Amygdala (tissue), 56 donors: ENCODE measurements around the gene GRM1.
A peak's percentile ranks its signal among the peaks of the same experiment; 100 is the strongest.

Experiments
- DNase-seq, 56 donors: peaks; one replicate each; lab custom pipeline; 2025; lab: John Stamatoyannopoulos, UW

The GRM1 gene

DNA sequence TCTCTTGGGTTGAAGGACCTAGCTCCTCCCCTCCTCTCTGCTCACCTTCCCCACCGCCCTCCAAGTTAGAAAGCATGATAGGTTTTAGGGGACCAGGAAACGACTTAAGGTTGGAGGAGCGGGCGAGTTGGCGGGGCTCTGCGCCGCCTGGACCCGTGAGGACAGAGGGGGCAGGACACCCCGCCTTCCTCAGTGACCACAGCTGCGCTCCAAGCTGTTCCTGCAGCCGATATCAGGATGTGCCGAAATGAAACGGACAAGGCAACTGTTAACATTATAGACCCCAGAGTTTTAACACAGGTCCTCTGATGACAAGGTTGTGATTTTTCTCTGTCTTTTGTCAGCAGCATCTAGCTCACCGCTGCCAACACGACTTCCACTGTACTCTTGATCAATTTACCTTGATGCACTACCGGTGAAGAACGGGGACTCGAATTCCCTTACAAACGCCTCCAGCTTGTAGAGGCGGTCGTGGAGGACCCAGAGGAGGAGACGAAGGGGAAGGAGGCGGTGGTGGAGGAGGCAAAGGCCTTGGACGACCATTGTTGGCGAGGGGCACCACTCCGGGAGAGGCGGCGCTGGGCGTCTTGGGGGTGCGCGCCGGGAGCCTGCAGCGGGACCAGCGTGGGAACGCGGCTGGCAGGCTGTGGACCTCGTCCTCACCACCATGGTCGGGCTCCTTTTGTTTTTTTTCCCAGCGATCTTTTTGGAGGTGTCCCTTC lies at the start of gene GRM1:
Gene GRM1, plus strand, starts transcription at position 212 of the 722 bp plus-strand sequence. Its CDS starts 456 bp downstream, at position 668.
- DNase-seq = no peak

DNA sequence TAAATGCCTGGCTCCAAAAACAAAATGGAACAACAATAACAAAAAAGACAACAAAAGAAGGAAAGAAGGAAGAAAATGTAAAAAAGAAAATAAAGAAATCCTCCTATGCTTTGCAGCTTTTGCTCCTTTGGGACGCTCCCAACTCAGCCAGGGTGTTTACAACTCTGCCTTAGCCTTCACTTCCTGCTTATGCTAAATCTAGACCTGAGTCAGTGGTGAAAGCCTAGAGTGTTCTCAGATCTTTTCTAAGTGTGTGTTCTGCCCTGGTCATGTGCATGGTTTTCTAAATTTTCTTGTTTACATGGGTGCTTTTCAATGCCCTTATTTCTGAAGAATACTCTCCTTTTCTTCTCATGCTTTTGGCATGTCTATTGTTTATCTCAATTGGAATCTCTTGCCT lies 19.5 kb upstream of the GRM1 start:
- DNase-seq = no peak

DNA sequence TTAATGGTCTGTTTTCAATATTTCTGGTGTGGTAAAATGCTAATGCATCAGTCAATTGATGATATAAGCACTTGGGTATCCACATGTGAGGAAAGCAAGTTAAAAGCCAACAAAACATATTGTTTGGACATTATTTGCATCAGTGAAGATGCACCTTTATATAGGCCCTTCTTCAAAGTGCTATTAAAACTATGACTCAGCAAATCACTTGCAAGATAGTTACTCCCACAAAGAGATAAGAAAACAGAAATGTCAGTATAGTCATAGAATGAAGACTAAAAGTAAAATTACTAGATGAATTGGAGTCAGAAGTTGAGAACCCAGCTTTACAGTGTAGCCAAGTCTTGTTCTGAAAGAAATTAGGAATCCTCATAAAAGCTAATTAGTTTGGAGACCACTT lies 14.6 kb upstream of the GRM1 start:
- DNase-seq = no peak

DNA sequence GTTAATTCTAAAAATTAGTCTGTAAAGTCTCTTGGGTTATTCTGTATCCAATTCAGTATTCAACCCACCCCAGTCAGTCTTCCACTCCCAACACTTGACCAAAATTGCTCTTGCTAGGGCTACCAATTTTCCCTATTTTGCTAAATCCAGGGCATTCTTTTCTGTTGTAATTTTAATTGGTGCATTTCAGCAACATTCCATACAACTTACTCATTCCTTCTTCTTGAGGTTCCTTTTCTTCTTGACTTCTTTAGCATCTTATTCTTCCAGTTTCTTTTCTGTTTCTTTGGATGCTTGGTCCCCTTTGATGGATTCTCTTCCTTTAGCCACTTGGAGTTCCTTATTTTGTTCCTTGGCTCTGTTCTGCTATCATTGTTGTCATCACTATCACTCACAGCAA lies 11.2 kb upstream of the GRM1 start:
- DNase-seq = no peak

DNA sequence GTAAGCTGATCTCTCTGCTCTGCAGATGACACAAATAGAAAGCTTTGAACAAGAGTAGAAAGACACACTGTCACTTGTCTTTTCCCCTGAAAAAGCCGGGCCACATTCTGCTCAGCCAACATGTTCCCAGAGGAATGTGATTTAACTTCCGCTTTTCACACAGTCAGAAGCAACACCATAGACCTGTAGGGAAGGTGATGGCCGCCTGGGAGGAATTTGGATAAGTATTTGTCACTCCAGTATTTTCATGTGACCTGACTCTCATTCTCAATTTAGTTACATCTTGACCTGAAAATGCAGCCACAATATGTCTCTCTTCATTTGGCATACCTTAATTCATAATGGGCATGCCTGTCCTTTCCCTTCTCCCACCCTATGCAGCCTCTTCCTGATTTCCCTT lies 2.0 kb upstream of the GRM1 start:
- DNase-seq = no peak

DNA sequence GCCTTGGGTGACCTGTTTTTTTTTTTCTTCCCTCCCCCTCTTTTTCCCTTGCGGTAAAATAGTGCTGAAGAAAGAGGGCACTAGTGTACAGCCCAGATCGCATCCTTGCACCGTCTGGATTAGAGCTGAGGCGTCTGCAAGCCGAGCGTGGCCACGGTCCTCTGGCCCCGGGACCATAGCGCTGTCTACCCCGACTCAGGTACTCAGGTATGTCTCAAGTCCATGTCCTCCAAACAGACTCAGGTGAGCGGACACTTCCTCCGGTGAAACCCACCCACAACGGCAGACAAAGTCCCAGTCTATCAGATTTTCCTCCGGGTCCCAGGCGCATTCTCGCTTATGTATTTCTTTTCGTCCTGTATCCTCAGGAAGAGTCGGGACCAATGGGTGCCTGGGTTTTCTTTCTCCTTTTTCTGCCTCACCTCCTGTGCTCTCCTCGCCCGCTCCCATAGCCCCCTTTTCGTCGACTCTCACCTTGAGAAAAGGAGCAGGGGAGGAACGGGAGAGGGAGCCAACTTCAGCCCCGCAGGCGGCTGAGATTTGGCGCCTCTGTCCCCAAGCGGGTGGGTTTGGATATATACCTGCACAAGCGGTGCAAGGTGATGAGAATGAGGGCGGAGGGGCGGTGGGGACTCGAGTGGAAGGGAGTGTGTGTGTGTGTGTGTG lies 1.1 kb upstream of the GRM1 start:
- peak in 13 of 56 donors; percentile 6 to 41 (median 31) for DNase-seq

DNA sequence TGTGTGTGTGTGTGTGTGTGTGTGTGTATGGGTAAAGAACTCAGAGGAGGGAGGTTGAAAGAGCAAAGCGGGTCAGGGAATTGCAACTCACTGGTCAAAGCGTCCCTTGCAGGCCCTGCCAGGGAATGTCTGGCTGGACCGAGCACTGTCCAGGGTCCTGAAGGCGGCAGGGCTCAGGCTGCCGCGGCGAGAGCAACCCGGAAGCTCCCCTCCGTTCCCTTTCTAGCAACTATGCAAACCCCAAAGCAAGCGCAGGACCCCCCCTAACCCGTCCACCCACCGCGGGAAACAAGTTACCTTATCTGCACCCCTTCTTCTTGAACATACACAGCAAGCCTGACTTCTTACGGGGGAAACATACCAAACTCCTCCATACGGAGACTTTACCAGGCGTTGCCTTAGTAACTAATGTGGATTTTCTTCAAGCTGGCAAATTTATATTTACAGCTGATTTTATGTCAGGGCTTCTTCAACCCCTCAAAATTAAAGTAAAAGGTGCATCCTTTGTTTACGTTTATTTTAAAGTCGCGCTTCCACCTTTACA lies 538 bp upstream of the GRM1 start:
- peak in 13 of 56 donors; percentile 13 to 53 (median 31) for DNase-seq

DNA sequence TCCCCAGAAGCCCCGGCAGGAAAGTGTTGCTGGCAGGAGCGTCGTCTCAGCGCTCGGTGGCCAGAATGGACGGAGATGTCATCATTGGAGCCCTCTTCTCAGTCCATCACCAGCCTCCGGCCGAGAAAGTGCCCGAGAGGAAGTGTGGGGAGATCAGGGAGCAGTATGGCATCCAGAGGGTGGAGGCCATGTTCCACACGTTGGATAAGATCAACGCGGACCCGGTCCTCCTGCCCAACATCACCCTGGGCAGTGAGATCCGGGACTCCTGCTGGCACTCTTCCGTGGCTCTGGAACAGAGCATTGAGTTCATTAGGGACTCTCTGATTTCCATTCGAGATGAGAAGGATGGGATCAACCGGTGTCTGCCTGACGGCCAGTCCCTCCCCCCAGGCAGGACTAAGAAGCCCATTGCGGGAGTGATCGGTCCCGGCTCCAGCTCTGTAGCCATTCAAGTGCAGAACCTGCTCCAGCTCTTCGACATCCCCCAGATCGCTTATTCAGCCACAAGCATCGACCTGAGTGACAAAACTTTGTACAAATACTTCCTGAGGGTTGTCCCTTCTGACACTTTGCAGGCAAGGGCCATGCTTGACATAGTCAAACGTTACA lies 817 bp downstream of the GRM1 start:
- DNase-seq = peak in 1 of 56 donors; percentile 13

DNA sequence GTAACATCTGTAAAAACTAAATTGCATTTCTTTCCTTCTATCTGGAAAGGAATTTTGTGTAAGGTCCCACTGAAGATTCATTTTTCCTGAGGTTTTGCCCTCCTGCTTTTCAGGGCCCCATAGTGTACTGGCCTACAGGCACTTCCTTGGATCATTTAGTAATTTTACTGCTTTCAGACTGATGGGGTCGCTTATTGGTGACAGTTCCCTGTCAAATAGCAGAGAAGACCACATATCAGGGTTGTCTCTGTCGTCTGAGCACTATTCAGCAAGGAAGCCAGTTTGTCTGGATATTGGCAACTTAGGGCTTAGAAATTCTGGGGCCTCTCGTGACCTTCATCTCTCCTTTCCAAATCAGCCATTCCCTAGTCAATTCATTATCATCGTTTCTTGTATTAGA lies 3.5 kb downstream of the GRM1 start:
- no peak for DNase-seq

DNA sequence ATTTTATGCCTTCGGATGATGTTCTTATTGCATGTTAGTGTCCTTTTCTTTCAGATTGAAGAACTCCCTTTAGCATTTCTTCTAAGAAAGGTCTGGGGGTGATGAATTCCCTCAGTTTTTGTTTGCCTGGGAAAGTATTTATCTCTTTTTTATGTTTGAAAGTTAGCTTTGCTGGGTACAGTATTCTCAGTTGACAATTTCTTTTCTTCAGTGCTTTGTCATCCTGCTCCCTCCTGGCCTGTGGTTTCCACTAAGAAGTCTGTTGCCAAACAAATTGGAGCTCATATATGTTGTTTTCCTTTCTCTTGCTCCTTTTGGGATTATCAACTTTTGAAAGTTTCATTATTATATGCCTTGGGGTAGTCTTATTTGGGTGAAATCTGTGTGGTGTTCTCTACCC lies 11.5 kb downstream of the GRM1 start:
- no peak for DNase-seq

DNA sequence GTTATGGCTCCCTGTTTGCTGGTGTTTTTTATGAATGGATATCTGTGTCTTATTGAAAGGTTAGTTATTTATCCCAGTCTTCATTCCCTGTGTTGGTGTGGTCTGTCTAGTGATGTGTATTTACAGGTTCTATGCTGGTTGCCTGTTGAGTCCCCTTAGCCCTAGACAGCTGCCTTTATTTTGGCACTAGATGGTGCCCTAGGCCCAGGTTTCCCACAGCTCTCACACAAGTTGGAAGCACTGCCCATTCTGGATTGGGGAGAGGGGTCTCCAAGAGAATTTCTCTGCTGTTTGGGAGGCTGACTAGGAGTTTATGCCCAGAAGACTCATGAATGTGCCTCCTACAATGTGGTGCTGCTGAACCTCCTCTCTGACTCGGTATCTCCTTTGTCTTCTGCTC lies 12.4 kb downstream of the GRM1 start:
- DNase-seq = no peak

DNA sequence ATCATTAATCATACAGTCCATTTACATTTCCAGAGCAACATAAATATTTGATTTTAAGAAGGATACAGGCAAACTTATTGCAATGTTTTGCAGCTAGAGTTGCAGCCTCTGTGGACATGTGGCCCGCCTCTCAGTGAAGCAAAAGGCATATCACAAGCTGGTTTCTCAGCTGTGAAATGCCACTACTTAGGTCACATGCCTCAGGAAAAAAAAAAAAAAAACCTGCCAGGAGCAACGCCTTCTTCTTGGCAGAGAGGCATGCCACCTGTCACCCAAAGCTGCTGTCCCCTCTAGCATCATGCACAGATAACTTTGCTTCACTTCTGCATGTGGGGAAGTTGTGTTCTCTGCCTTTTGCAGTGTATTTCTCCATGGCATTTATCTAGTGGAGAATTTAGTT lies 18.5 kb downstream of the GRM1 start:
- DNase-seq = peak in 4 of 56 donors; percentile 19 to 47 (median 36)

DNA sequence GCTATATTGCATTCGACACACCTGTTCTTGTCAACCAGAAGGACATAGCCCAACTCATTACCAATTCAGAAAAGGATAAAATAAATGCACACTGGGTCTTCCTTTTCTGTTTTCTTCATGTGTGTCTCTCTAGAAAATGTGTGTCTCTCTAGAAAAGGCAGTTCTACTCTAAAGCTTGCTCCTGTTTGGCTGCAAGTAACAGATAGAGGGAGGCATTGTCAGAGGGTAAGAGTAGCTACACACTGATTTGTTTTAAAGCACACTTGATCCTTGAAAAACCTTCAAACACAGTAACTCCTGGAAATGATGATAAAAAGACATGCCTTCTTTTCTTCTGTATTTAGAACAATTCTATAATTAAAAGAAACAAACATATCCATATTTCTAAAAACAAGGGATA lies 21.3 kb downstream of the GRM1 start:
- DNase-seq = no peak

DNA sequence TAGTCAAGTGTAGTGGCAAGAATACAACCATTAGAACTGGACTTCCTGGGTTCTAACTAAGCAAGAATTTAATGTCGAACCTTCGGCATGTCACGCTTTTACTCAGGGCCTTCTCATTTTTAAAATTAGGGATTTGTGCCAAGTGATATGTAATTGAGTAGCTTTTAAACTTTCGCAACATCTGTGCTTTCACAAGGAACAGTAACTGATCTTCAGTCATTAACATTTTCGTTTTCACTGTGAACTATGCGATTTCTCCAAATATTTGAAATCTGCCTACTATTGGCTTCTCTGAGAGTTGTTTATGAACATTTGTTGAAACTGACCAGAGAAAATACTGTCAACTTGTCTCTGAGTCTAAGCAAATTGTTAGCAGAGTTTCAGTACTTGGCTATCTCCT lies 27.6 kb downstream of the GRM1 start:
- DNase-seq = no peak

DNA sequence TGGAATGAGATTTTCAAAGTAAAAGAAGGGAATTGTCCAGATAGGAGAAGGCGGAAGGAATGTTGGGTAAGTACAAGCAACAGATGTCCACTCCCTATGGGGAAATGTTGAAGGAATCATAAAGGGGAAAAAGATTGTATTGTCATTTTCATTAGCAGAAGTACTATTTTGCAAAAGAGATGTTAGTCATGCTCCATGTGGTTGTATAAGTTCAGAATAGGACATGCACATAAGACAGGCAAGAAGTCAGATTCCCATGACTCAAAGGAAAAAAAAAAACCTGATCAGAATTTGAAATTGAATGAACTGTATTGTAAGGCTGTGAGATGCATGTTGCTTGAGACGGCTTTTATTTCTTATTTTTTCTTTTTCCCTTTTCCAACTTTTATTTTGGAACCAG lies 36.8 kb downstream of the GRM1 start:
- no peak for DNase-seq

DNA sequence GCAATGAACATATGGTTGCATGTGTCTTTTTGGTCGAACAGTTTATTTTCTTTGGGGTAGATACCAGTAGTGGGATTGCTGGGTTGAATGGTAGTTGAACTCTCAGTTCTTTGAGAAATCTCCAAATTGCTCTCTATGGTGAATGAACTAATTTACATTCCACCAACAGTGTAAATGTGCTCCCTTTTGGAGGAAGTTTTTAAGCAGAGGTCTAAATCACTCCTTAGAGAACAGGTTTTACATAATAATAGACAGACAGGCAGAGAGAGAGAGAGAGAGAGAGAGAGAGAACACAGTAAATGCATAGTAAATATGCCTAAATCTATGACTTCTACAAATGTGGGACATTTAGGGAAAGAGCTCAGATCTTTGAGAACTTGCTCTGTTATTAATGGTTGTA lies 37.6 kb downstream of the GRM1 start:
- no peak for DNase-seq

DNA sequence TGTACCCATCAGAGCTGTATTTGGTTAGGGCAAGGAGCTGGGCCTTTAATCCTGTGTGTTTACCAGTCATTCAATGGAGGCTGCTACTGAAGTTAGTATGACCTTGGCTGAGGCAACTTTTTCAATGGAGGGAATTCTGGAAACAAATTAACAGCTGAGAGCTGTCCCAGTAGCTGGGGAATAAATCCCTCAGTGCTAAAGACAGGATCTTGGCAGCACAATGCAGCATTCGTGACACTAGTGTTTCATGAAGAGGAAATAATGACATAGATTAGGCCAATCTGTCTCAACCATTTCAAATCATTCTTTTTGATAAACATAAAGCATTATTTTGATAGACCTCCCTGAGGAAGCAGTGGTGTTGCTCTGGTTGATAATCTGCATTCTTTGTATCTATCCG lies 42.9 kb downstream of the GRM1 start:
- no peak for DNase-seq

DNA sequence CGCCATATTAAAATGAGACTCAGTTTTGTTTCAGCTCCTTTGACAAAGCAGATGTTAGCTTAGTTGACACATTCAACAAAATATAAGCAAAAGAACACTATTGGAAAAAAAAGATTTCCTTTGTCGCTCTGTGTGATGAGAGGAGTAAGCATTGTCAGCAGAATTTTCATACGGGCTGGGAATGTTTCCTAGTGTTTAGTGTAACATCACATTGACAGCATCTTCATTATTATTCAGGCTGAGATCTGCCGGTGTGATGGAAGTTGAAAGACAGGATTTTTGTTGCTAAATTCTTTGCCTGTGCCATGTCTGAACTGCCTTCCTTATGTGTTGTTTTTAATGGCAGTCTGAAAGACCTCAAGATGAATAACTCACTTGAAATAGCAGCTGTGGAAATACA lies 49.1 kb downstream of the GRM1 start:
- no peak for DNase-seq

DNA sequence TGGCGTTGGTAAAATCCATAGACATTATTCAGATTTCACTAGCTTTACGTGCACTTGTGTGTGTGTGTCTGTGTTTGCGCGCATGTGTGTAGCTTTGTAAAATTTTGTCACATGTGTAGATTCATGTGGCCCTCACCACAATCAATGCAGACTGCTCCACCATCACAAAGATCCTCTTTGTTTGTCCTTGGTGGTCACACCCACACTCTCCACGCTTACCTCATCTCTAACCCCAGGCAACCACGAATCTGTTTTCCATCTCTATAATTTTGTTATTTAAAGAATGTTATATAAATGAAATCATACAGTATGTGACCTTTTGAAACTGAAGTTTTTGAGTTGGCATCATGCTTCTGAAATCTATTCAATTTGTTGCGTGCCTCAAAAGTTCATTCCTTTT lies 58.5 kb downstream of the GRM1 start:
- DNase-seq = no peak

DNA sequence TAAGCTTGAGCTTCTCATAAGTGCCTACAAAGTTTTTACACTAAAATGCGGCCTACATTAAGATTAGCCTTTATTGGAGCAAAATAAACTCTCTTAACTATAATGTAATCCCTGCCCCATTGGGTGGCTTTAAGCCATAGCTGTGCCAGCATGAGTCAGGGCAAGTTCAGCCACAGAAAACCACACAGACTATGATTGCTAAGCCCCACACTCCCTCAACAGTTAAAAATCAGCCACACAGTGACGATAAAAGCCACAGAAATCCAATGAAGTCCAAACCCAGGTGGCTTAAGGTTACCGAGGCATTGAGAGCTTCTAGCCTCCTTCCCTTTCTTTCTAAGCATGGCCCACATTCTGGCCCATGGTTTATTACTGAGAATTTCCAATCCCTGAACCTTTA lies 61.6 kb downstream of the GRM1 start:
- DNase-seq = no peak

DNA sequence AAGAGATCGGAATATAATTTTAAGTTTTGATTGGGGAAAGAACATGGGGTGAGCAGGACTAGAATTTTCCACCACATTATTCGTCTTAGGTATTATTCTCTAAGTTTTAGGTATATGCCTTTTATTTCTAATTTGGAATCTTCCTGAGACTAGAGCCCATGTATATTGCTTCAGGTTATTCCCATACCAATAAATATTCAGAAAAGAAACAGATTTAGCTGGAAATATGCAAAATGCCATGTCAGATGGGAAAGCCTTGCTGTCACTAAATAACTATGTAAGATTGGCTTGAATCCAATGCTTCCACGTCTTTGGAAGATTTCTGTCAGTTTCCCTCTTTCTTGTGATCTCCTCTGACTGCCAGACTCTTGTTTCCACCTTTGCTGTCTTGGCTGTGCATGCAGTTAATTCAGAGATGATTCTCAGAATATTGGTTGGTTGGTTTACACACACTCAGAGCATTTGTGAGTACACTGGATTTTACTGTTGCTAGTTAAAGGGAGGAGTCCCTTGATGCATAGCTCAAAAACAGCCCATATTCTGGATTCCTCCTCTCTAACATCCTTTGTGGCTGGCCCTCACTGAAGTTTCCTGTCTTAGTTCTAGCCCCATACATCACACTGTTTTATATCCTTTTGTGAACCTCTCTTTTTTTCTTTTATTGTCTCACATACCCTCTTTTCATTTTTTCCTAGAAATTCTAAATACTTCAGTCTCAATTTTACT lies 64.3 kb downstream of the GRM1 start:
- DNase-seq = no peak
